HepG2 (cell line): ENCODE results near the gene KLRF1. TPM values are rescaled to one million over a fixed set of nuclear protein-coding genes. Genes with fewer than 3 reads are reported as not detected.

Experiments used
- BCL6 ChIP-seq: IDR thresholded peaks from 2 replicates; pipeline ENCODE4 v1.6.1; 2016; ENCODE audit warnings: missing genetic modification reagents, missing compliant biosample characterization
- BHLHE40 ChIP-seq: IDR thresholded peaks from 2 replicates; pipeline ENCODE4 v1.6.1; 2011; ENCODE audit warnings: low read length, improper control_type of control experiment
- CREB1 ChIP-seq, 2 experiments: fragments of 450-650 bp in 1 of 2; IDR thresholded peaks; 2 replicates each; pipeline ENCODE4 v1.6.1; 2016 to 2017; ENCODE audit warnings: control low read depth in 1 of 2, mild to moderate bottlenecking in 1 of 2, missing compliant biosample characterization in 1 of 2, missing genetic modification characterization in 1 of 2
- FOXJ3 ChIP-seq: sonication (generic); formaldehyde crosslinking; IDR thresholded peaks from 2 replicates; pipeline ENCODE4 v1.4.0; 2020; ENCODE audit warnings: missing genetic modification reagents, mild to moderate bottlenecking, borderline replicate concordance
- JDP2 ChIP-seq: sonication (generic); formaldehyde crosslinking; IDR thresholded peaks from 2 replicates; pipeline ENCODE4 v1.8.1; 2022; ENCODE audit warnings: missing genetic modification reagents, borderline replicate concordance
- KLF13 ChIP-seq: sonication (generic); formaldehyde crosslinking; IDR thresholded peaks from 2 replicates; pipeline ENCODE4 v1.4.0; 2020; ENCODE audit warnings: mild to moderate bottlenecking, missing genetic modification reagents
- MIER2 ChIP-seq: IDR thresholded peaks from 2 replicates; pipeline ENCODE4 v1.6.1; 2016; ENCODE audit warnings: missing biosample characterization, missing genetic modification reagents
- MYNN ChIP-seq: sonication (generic); formaldehyde crosslinking; IDR thresholded peaks from 2 replicates; pipeline ENCODE4 v1.4.0; 2020; ENCODE audit warnings: mild to moderate bottlenecking, low read depth, missing genetic modification reagents
- POGZ ChIP-seq: sonication (generic); formaldehyde crosslinking; IDR thresholded peaks from 2 replicates; pipeline ENCODE4 v1.4.0; 2020; ENCODE audit warnings: mild to moderate bottlenecking, missing genetic modification reagents
- RAD21 ChIP-seq: fragments of 450-650 bp; formaldehyde crosslinking; IDR thresholded peaks from 2 replicates; pipeline ENCODE4 v1.5.0; 2020; ENCODE audit warnings: mild to moderate bottlenecking
- SALL1 ChIP-seq: sonication (generic); formaldehyde crosslinking; IDR thresholded peaks from 2 replicates; pipeline ENCODE4 v1.8.0; 2022; ENCODE audit warnings: mild to moderate bottlenecking, missing genetic modification reagents
- SRSF1 ChIP-seq: fragments of 200-400 bp; formaldehyde crosslinking; optimal IDR thresholded peaks from 2 replicates; pipeline ENCODE3; 2017; ENCODE audit warnings: mild to moderate bottlenecking, low read depth, low read length, moderate library complexity
- THAP11 ChIP-seq: IDR thresholded peaks from 2 replicates; pipeline ENCODE4 v1.6.1; 2016; ENCODE audit warnings: missing biosample characterization, missing genetic modification reagents
- XRCC5 ChIP-seq: fragments of 200-400 bp; formaldehyde crosslinking; optimal IDR thresholded peaks from 2 replicates; pipeline ENCODE3; 2017; ENCODE audit warnings: mild to moderate bottlenecking, low read length
- ZBTB2 ChIP-seq: sonication (generic); formaldehyde crosslinking; IDR thresholded peaks from 2 replicates; pipeline ENCODE4 v1.8.0; 2022; ENCODE audit warnings: low read depth, missing genetic modification reagents
- ZFP91 ChIP-seq: sonication (generic); formaldehyde crosslinking; IDR thresholded peaks from 2 replicates; pipeline ENCODE4 v1.9.0; 2022; ENCODE audit warnings: missing genetic modification reagents, mild to moderate bottlenecking, borderline replicate concordance
- ZNF138 ChIP-seq: sonication (generic); formaldehyde crosslinking; IDR thresholded peaks from 2 replicates; pipeline ENCODE4 v1.5.0; 2020; ENCODE audit warnings: mild to moderate bottlenecking, low read depth, missing genetic modification reagents
- ZNF17 ChIP-seq: sonication (generic); formaldehyde crosslinking; IDR thresholded peaks from 2 replicates; pipeline ENCODE4 v1.5.0; 2020; ENCODE audit warnings: mild to moderate bottlenecking, missing genetic modification reagents
- ZNF251 ChIP-seq: sonication (generic); formaldehyde crosslinking; IDR thresholded peaks from 2 replicates; pipeline ENCODE4 v1.9.0; 2021; ENCODE audit warnings: mild to moderate bottlenecking, missing genetic modification reagents
- ZNF350 ChIP-seq: sonication (generic); formaldehyde crosslinking; IDR thresholded peaks from 2 replicates; pipeline ENCODE4 v1.4.0; 2020; ENCODE audit warnings: mild to moderate bottlenecking, low read depth, missing genetic modification reagents, borderline replicate concordance
- ZNF441 ChIP-seq: sonication (generic); formaldehyde crosslinking; IDR thresholded peaks from 2 replicates; pipeline ENCODE4 v1.7.0; 2021; ENCODE audit warnings: missing genetic modification reagents, borderline replicate concordance
- ZNF552 ChIP-seq: sonication (generic); formaldehyde crosslinking; IDR thresholded peaks from 2 replicates; pipeline ENCODE4 v1.9.0; 2022; ENCODE audit warnings: missing genetic modification reagents, mild to moderate bottlenecking, borderline replicate concordance
- ZNF687 ChIP-seq: sonication (generic); formaldehyde crosslinking; IDR thresholded peaks from 2 replicates; pipeline ENCODE4 v1.5.1; 2020; ENCODE audit warnings: mild to moderate bottlenecking, missing genetic modification reagents, moderate library complexity
- polyA plus RNA-seq, 8 experiments: library from polyadenylated mRNA; depleted of rRNA in 3 of 8; stranded (reverse) in 7 of 8; unstranded in 1 of 8; fragments of >200 nt; fragmentation: Illumina TruSeq in 4 of 8; extraction: Trizol in 4 of 8; gene quantifications; 2 replicates each; pipeline versions ENCODE4 v1.2.1 to v1.2.3, GENCODE V29; 2011 to 2016; ENCODE audit warnings: low read depth in 4 of 8, missing spikeins in 1 of 8, mixed read lengths in 1 of 8; ENCODE audit not compliant: insufficient read depth in 1 of 8
- total RNA-seq, 5 experiments: library from RNA; depleted of rRNA; stranded (reverse); fragments of >200 nt; fragmentation: Illumina TruSeq; extraction: Trizol; gene quantifications; 2 replicates each; pipeline ENCODE4 v1.2.3, GENCODE V29; 2016; ENCODE audit warnings: low read depth in 1 of 5

The KLRF1 gene
- total and polyA plus RNA-seq, 2 of the 13 experiments (the other 11 are each of a cell fraction or from before 2014, with no cell fraction given), result not detected

GRCh38 chr12:9813821-9814798, 13.2 kb upstream of the KLRF1 start (continued):
- TF ChIP-seq ZFP91 (CRISPR knock-in tag) (peak; percentile 46; the same call in 1 of the 2 replicates), ZNF552 (CRISPR knock-in tag) (no peak), ZNF138 (CRISPR knock-in tag) (no peak), ZNF441 (no peak), CREB1 (IDR thresholded peaks at IDR 0.05) (no peak), CREB1 (CRISPR knock-in tag; IDR thresholded peaks at IDR 0.05) (no peak), ZNF350 (CRISPR knock-in tag) (no peak), ZNF17 (CRISPR knock-in tag) (0 out of 2 replicates have a peak, but pooled peaks have one; percentile 17), BCL6 (CRISPR knock-in tag) (no peak), THAP11 (no peak), FOXJ3 (CRISPR knock-in tag) (no peak), ZBTB2 (no peak), MIER2 (CRISPR knock-in tag) (no peak), RAD21 (CRISPR knock-in tag) (peak; percentile 79), ZNF251 (CRISPR knock-in tag) (no peak), BHLHE40 (no peak), MYNN (CRISPR knock-in tag) (no peak), POGZ (CRISPR knock-in tag) (no peak), XRCC5 (peak; percentile 66), JDP2 (no peak), KLF13 (CRISPR knock-in tag) (no peak), SRSF1 (no peak), SALL1 (CRISPR knock-in tag) (peak; percentile 24; the same call in 1 of the 2 replicates), ZNF687 (CRISPR knock-in tag) (peak; percentile 35; the same call in 1 of the 2 replicates)
